ENCODE data around the gene PLA2G15. TPM values are rescaled to one million over a fixed set of nuclear protein-coding genes. Genes with fewer than 3 reads are reported as not detected.

The PLA2G15 gene
- total RNA-seq, 1 experiment from 2014 or later, result 10.2 TPM

DNA sequence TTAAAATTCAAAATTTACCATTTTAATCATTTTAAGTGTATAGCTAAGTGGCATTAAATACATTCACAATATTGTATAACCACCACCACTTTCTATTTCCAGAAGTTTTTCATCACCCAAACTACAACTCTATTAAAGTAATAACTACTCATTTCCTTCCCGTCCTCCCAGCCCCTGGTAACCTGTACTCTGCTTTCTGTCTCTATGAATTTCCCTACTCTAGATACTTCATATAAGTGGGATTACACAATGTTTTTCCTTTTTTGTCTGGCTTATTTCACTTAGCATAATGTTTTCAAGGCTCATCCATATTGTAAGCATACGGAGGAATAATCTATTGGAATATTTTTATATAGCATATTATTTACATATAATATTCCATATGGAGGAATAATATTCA, 38.9 kb upstream of the PLA2G15 start (continued):
- TF ChIP-seq, protein P1, sequence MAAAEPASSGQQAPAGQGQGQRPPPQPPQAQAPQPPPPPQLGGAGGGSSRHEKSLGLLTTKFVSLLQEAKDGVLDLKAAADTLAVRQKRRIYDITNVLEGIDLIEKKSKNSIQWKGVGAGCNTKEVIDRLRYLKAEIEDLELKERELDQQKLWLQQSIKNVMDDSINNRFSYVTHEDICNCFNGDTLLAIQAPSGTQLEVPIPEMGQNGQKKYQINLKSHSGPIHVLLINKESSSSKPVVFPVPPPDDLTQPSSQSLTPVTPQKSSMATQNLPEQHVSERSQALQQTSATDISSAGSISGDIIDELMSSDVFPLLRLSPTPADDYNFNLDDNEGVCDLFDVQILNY (CRISPR knock-in tag; IDR thresholded peaks at IDR 0.05), result no peak
- TF ChIP-seq, protein P2, sequence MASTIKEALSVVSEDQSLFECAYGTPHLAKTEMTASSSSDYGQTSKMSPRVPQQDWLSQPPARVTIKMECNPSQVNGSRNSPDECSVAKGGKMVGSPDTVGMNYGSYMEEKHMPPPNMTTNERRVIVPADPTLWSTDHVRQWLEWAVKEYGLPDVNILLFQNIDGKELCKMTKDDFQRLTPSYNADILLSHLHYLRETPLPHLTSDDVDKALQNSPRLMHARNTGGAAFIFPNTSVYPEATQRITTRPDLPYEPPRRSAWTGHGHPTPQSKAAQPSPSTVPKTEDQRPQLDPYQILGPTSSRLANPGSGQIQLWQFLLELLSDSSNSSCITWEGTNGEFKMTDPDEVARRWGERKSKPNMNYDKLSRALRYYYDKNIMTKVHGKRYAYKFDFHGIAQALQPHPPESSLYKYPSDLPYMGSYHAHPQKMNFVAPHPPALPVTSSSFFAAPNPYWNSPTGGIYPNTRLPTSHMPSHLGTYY (CRISPR knock-in tag; IDR thresholded peaks at IDR 0.05), result no peak
- TF ChIP-seq NR3C1 (CRISPR knock-in tag; conservative IDR thresholded peaks at IDR 0.05; ENCODE audit: low read depth) (no peak), OVOL2 (CRISPR knock-in tag; IDR thresholded peaks at IDR 0.05; ENCODE audit: borderline replicate concordance) (no peak), NR1H2 (CRISPR knock-in tag; IDR thresholded peaks at IDR 0.05) (no peak)
- TF ChIP-seq, protein P3, sequence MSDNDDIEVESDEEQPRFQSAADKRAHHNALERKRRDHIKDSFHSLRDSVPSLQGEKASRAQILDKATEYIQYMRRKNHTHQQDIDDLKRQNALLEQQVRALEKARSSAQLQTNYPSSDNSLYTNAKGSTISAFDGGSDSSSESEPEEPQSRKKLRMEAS (CRISPR knock-in tag; IDR thresholded peaks at IDR 0.05), result no peak
- TF ChIP-seq, protein P4, sequence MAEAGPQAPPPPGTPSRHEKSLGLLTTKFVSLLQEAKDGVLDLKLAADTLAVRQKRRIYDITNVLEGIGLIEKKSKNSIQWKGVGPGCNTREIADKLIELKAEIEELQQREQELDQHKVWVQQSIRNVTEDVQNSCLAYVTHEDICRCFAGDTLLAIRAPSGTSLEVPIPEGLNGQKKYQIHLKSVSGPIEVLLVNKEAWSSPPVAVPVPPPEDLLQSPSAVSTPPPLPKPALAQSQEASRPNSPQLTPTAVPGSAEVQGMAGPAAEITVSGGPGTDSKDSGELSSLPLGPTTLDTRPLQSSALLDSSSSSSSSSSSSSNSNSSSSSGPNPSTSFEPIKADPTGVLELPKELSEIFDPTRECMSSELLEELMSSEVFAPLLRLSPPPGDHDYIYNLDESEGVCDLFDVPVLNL (CRISPR knock-in tag; IDR thresholded peaks at IDR 0.05; ENCODE audit: borderline replicate concordance, low read depth), result no peak

DNA sequence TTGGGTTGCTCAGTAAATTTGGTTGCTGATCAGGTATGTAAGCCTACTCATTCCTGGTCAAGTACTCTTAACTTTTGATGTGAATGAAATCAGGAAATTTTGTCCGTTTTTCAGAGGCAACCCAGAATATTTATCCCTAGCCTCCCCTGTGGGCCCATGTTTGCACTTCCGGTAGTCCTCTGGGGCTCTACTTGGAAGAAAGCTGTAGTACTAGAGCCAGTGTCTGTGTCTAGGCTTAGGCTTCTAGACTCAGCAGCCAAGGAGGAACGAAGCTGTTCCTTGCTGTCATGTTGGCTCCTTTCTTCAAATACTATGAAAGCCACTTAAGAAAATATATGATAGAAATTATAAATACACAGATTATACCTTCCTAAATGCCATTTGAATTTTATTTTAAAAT, 30.4 kb upstream of the PLA2G15 start:
- no peaks in the 10 kb centered on the region for H3K9me3 Mint-ChIP-seq
- H3K27me3 Mint-ChIP-seq (ENCODE audit: low read depth), result no peaks in the 10 kb centered on the region
- no peak for DNase-seq (ENCODE audit: low spot score)
- POLR2A ChIA-PET, result no interaction called here
- no peak overlapping the region for H3K27ac Mint-ChIP-seq
- no peak overlapping the region for H3K4me3 Mint-ChIP-seq
- no peak for ATAC-seq
- peaks cover 3% of the 10 kb centered on the region; the same call in 1 of the 2 replicates for H3K36me3 Mint-ChIP-seq
- CTCF ChIA-PET, result interaction anchor here (0.5 to 0.6 kb wide), 2 partner anchors 991 to 1623 kb away, joined by 3 to 4 read pairs; no protein-coding TSS in a partner anchor
- no peaks in the 10 kb centered on the region for H3K4me1 Mint-ChIP-seq
- TF ChIP-seq, protein P4 (CRISPR knock-in tag; IDR thresholded peaks at IDR 0.05; ENCODE audit: borderline replicate concordance, low read depth), result no peak
- TF ChIP-seq JUN (CRISPR knock-in tag; IDR thresholded peaks at IDR 0.05), result no peak
- TF ChIP-seq ZNF263 (CRISPR knock-in tag; IDR thresholded peaks at IDR 0.05; ENCODE audit: low read depth), result no peak
- TF ChIP-seq ZNF121 (CRISPR knock-in tag; IDR thresholded peaks at IDR 0.05), result no peak
- TF ChIP-seq, protein P5, sequence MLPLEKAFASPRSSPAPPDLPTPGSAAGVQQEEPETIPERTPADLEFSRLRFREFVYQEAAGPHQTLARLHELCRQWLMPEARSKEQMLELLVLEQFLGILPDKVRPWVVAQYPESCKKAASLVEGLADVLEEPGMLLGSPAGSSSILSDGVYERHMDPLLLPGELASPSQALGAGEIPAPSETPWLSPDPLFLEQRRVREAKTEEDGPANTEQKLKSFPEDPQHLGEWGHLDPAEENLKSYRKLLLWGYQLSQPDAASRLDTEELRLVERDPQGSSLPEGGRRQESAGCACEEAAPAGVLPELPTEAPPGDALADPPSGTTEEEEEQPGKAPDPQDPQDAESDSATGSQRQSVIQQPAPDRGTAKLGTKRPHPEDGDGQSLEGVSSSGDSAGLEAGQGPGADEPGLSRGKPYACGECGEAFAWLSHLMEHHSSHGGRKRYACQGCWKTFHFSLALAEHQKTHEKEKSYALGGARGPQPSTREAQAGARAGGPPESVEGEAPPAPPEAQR (CRISPR knock-in tag; IDR thresholded peaks at IDR 0.05), result no peak
- TF ChIP-seq, protein P6, sequence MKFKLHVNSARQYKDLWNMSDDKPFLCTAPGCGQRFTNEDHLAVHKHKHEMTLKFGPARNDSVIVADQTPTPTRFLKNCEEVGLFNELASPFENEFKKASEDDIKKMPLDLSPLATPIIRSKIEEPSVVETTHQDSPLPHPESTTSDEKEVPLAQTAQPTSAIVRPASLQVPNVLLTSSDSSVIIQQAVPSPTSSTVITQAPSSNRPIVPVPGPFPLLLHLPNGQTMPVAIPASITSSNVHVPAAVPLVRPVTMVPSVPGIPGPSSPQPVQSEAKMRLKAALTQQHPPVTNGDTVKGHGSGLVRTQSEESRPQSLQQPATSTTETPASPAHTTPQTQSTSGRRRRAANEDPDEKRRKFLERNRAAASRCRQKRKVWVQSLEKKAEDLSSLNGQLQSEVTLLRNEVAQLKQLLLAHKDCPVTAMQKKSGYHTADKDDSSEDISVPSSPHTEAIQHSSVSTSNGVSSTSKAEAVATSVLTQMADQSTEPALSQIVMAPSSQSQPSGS (CRISPR knock-in tag; IDR thresholded peaks at IDR 0.05; ENCODE audit: borderline replicate concordance, low read depth), result no peak
- TF ChIP-seq, protein P7, sequence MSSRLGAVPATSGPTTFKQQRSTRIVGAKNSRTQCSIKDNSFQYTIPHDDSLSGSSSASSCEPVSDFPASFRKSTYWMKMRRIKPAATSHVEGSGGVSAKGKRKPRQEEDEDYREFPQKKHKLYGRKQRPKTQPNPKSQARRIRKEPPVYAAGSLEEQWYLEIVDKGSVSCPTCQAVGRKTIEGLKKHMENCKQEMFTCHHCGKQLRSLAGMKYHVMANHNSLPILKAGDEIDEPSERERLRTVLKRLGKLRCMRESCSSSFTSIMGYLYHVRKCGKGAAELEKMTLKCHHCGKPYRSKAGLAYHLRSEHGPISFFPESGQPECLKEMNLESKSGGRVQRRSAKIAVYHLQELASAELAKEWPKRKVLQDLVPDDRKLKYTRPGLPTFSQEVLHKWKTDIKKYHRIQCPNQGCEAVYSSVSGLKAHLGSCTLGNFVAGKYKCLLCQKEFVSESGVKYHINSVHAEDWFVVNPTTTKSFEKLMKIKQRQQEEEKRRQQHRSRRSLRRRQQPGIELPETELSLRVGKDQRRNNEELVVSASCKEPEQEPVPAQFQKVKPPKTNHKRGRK (CRISPR knock-in tag; IDR thresholded peaks at IDR 0.05; ENCODE audit: borderline replicate concordance), result no peak
- no peak for TF ChIP-seq NFATC4 (CRISPR knock-in tag; IDR thresholded peaks at IDR 0.05)
- no peak for TF ChIP-seq MYBL2 (CRISPR knock-in tag; IDR thresholded peaks at IDR 0.05)
- TF ChIP-seq, protein P8, sequence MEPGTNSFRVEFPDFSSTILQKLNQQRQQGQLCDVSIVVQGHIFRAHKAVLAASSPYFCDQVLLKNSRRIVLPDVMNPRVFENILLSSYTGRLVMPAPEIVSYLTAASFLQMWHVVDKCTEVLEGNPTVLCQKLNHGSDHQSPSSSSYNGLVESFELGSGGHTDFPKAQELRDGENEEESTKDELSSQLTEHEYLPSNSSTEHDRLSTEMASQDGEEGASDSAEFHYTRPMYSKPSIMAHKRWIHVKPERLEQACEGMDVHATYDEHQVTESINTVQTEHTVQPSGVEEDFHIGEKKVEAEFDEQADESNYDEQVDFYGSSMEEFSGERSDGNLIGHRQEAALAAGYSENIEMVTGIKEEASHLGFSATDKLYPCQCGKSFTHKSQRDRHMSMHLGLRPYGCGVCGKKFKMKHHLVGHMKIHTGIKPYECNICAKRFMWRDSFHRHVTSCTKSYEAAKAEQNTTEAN (CRISPR knock-in tag; IDR thresholded peaks at IDR 0.05), result no peak
- TF ChIP-seq FOXK1 (CRISPR knock-in tag; IDR thresholded peaks at IDR 0.05), result no peak
- TF ChIP-seq NR3C1 (CRISPR knock-in tag; conservative IDR thresholded peaks at IDR 0.05; ENCODE audit: low read depth), result no peak
- no peak for TF ChIP-seq ETV6 (CRISPR knock-in tag; IDR thresholded peaks at IDR 0.05)
- TF ChIP-seq SOX15 (CRISPR knock-in tag; IDR thresholded peaks at IDR 0.05), result no peak
- no peak for TF ChIP-seq NR2C2 (CRISPR knock-in tag; IDR thresholded peaks at IDR 0.05)
- no peak for TF ChIP-seq ZNF317 (CRISPR knock-in tag; IDR thresholded peaks at IDR 0.05; ENCODE audit: borderline replicate concordance, low read depth)

Data from WTC11 (cell line).